Colonic mucosa (tissue), 4 donors: Measurements from ENCODE around the gene ZNF845. TPM values are rescaled to one million over a fixed set of nuclear protein-coding genes. Genes with fewer than 3 reads are reported as not detected.
A peak's percentile ranks its signal among the peaks of the same experiment; 100 is the strongest.
"Not testable (repeated sequence)": the region's sequence is repeated elsewhere in the genome, so short reads cannot be mapped to it uniquely, and the experiment has no call there.

ENCODE experiments used
- DNase-seq: peaks from one replicate; pipeline ENCODE4 v3.0.0-alpha.2; 2020
- H3K27ac ChIP-seq: fragments of 200-600 bp; one replicate; pipeline ENCODE4 v1.8.0; 2021
- H3K27me3 ChIP-seq: fragments of 200-600 bp; one replicate; pipeline ENCODE4 v1.8.0; 2021
- H3K36me3 ChIP-seq: fragments of 200-600 bp; one replicate; pipeline ENCODE4 v1.8.0; 2021
- H3K4me1 ChIP-seq: fragments of 200-600 bp; one replicate; pipeline ENCODE4 v1.8.0; 2021; ENCODE audit warnings: mild to moderate bottlenecking
- H3K4me3 ChIP-seq: fragments of 200-600 bp; one replicate; pipeline ENCODE4 v1.8.0; 2021
- H3K9ac ChIP-seq, 2 donors: one replicate each; pipeline ENCODE4 v1.7.0; 2013; ENCODE audit warnings: control low read depth in 2 of 2, low read depth in 2 of 2, low read length in 2 of 2
- H3K9me3 ChIP-seq: fragments of 200-600 bp; one replicate; pipeline ENCODE4 v1.8.0; 2021
- CTCF ChIP-seq: fragments of 200-600 bp; IDR thresholded peaks from one replicate; pipeline ENCODE4 v1.8.0; 2022; ENCODE audit warnings: antibody characterized with exemption, mild to moderate bottlenecking
- intact Hi-C: fragments of 100-400 bp; cut with DNase I; formaldehyde crosslinking; loops from one replicate; pipeline ENCODE4 v1.14.1; 2022
- total RNA-seq, 2 donors: library from RNA; stranded (reverse); fragmentation: NEBNext Ultra II Directional in 1 of 2; extraction: Animal tissue kit (Norgen Biotek cat#: 25700) in 1 of 2; gene quantifications; one replicate each; pipeline ENCODE4 v1.2.1, GENCODE V29; 2021
- donor health status: healthy.
- donor health status: DM: no; HTN: no; CAD: no.
- donor health status: DM: no; HTN: no; CAD: no.

ZNF845 gene
- total RNA-seq, 2 donors from 2014 or later: 7.7 to 7.9 TPM

DNA sequence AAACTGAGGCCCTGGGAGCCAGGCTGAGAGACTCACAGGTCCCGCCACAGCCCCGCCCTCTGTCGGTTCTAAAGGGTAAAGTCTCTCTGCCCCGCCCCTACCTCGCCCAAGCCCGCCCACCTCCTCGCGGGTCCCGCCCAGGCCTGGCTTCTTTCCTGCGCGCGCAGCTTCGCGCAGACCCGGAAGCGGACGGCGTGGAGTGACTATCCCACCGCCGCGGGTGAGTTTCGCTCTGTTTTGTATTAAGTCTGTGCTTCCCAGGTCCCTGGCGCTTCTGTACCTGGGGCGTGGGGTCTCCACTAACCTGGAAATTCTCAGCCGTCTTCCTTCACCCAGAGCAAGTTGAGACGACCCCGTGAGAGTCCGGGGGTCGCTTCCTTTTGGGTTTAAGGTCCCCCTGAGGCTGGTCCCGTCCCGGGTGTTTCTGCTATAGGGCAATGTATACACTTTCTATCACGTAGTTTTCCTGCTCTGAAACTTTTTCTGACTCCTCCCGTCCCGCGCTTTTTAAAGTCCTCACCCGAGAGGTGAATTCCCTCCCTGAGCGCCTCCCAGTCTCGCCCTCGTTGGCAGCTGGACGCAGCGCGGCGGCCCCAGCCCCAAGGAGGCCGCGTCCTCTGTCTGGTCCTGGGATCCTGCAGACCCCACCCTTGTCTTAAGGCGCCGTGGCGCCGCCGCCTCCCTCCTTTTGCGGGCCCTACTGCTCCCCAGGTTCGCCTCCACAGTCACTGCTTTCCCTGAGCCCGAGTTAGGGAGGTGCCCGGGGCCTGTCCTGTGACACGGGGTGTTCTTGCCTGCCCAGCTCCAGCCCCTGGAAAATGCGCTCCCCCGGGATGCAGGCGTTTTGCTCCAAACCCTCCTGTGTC lies 61.7 kb downstream of the ZNF845 start, which contains the start of gene ZNF765:
TSS of gene ZNF765 (plus strand) at position 176 of the 866 bp plus-strand sequence. CDS start 2,867 bp downstream, outside the sequence.
- H3K36me3 ChIP-seq: no peaks in the 10 kb centered on the region
- DNase-seq: peak; percentile 98
- intact Hi-C loops: no loop called here
- peak within 1 kb of the TSS; percentile 71 for H3K4me3 ChIP-seq
- TF ChIP-seq CTCF: peak; percentile 36
- no peaks in the 10 kb centered on the region for H3K9me3 ChIP-seq
- H3K4me1 ChIP-seq: peaks cover 6% of the 10 kb centered on the region
- peak within 1 kb of the TSS; percentile 74 to 78 for H3K9ac ChIP-seq
- no peaks in the 10 kb centered on the region for H3K27me3 ChIP-seq
- H3K27ac ChIP-seq: peak within 1 kb of the TSS; percentile 82

GRCh38 chr19:53395840-53396524 lies 62.4 kb downstream of the ZNF845 start:
- H3K4me3 ChIP-seq: peak overlapping the region; percentile 71
- H3K9me3 ChIP-seq, H3K36me3 ChIP-seq, DNase-seq, H3K4me1 ChIP-seq, intact Hi-C loops, H3K27me3 ChIP-seq: not testable (repeated sequence)
- H3K9ac ChIP-seq: peak overlapping the region; percentile 74 to 78
- peak overlapping the region; percentile 82 for H3K27ac ChIP-seq

GRCh38 chr19:53396525-53396868 lies 62.9 kb downstream of the ZNF845 start:
- no peak for TF ChIP-seq CTCF
- intact Hi-C loops: no loop called here
- Histone ChIP-seq H3K9me3 (no peaks in the 10 kb centered on the region), H3K4me1 (peaks cover 6% of the 10 kb centered on the region), H3K27me3 (no peaks in the 10 kb centered on the region), H3K27ac (no peak overlapping the region), H3K4me3 (no peak overlapping the region), H3K36me3 (no peaks in the 10 kb centered on the region), H3K9ac (no peak overlapping the region)
- no peak for DNase-seq

GRCh38 chr19:53397918-53398317 lies 64.4 kb downstream of the ZNF845 start:
- H3K4me1 ChIP-seq, H3K9me3 ChIP-seq, H3K27me3 ChIP-seq, H3K27ac ChIP-seq, H3K36me3 ChIP-seq, H3K4me3 ChIP-seq, DNase-seq, intact Hi-C loops, H3K9ac ChIP-seq: not testable (repeated sequence)

Other genes starting within 250 kb of the ZNF845 start
- 10 to 100 TPM; 15.5 to 20.9 TPM for gene ZNF160, start 230.3 kb upstream of the ZNF845 start, total RNA-seq
- 1 to 10 TPM; 2.0 to 4.9 TPM for gene ZNF415, start 200.8 kb upstream of the ZNF845 start, total RNA-seq
- 1 to 10 TPM; 6.2 to 7.6 TPM for gene ZNF347, start 174.7 kb upstream of the ZNF845 start, total RNA-seq
- gene ZNF665, start 140.4 kb upstream of the ZNF845 start, total RNA-seq: 1 to 10 TPM; 1.6 to 2.2 TPM
- 1 to 10 TPM; 5.8 to 7.1 TPM for gene ZNF677, start 78.9 kb upstream of the ZNF845 start, total RNA-seq
- not detected for gene VN1R2, start 75.5 kb upstream of the ZNF845 start, total RNA-seq
- gene VN1R4, start 66.0 kb upstream of the ZNF845 start, total RNA-seq: not detected
- gene ZNF525, start 32.0 kb downstream of the ZNF845 start, total RNA-seq: 10 to 100 TPM in 1 of 2 donors, 1 to 10 TPM in 1; 9.4 to 13.9 TPM
- 10 to 100 TPM in 1 of 2 donors, 1 to 10 TPM in 1; 8.2 to 10.7 TPM for gene ZNF765, start 61.4 kb downstream of the ZNF845 start, total RNA-seq
- 10 to 100 TPM in 1 of 2 donors, 1 to 10 TPM in 1; 5.6 to 10.1 TPM for gene ZNF761, start 98.2 kb downstream of the ZNF845 start, total RNA-seq
- 1 to 10 TPM; 3.6 to 4.9 TPM for gene ZNF813, start 134.0 kb downstream of the ZNF845 start, total RNA-seq
- 1 to 10 TPM; 4.3 to 7.8 TPM for gene ZNF331, start 204.4 kb downstream of the ZNF845 start, total RNA-seq